IMR-90 (cell line): ENCODE results near the gene CSNK2A3. TPM values are rescaled to one million over a fixed set of nuclear protein-coding genes. Genes with fewer than 3 reads are reported as not detected.

ENCODE experiments used
- ATAC-seq: fragments of 200-7000 bp; cut with Tn5 transposase; 2 replicates; pipeline ENCODE4 v1.9.1; 2020; ENCODE audit warnings: low read depth, mild to moderate bottlenecking, moderate library complexity
- BruUV-seq: library from RNA; stranded (reverse); fragments of 400-500 nt; replicated peaks from 2 replicates; lab custom pipeline; 2021; lab: Mats Ljungman, UMichigan
- CTCF ChIA-PET: fragments of 300-600 bp; formaldehyde crosslinking; extraction: SDS; loops from one replicate; lab custom pipeline; 2021; ENCODE audit warnings: antibody characterized with exemption; lab: Yijun Ruan, JAX
- POLR2A ChIA-PET: fragments of 300-600 bp; sonication (Branson Sonifier 250); formaldehyde crosslinking; loops from one replicate; lab custom pipeline; 2022; ENCODE audit warnings: antibody characterized with exemption; ENCODE audit not compliant: unreplicated experiment; lab: Charles Lee
- DNase-seq: peaks from one replicate; pipeline ENCODE4 v3.0.0; 2013
- H2AFZ ChIP-seq: replicated peaks from 2 replicates; pipeline ENCODE3; 2013; ENCODE audit warnings: low read length, mild to moderate bottlenecking; ENCODE audit not compliant: poor library complexity
- H2AK5ac ChIP-seq: 2 replicates; pipeline ENCODE4 v1.6.1; 2013; ENCODE audit warnings: low read depth, low read length, inconsistent platforms
- H2AK9ac ChIP-seq: replicated peaks from 2 replicates; pipeline ENCODE3; 2013; ENCODE audit warnings: mild to moderate bottlenecking, low read depth, low read length, moderate library complexity; ENCODE audit not compliant: poor library complexity
- H2BK120ac ChIP-seq: 2 replicates; pipeline ENCODE4 v1.6.1; 2013; ENCODE audit warnings: low read depth, low read length, inconsistent platforms
- H2BK15ac ChIP-seq: 3 replicates; pipeline ENCODE4 v1.6.1; 2013; ENCODE audit warnings: low read depth, low read length, inconsistent platforms
- H2BK20ac ChIP-seq: 2 replicates; pipeline ENCODE4 v1.6.1; 2013; ENCODE audit warnings: low read depth, mild to moderate bottlenecking, inconsistent platforms, low read length, moderate library complexity
- H2BK5ac ChIP-seq: 2 replicates; pipeline ENCODE4 v1.6.1; 2013; ENCODE audit warnings: mild to moderate bottlenecking, low read depth, low read length, inconsistent platforms; ENCODE audit not compliant: poor library complexity, severe bottlenecking
- H3K14ac ChIP-seq: replicated peaks from 2 replicates; pipeline ENCODE4 v1.6.1; 2013; ENCODE audit warnings: low read depth, low read length, inconsistent platforms
- H3K18ac ChIP-seq: 2 replicates; pipeline ENCODE4 v1.6.1; 2013; ENCODE audit warnings: low read depth, low read length, control low read depth
- H3K23ac ChIP-seq: 2 replicates; pipeline ENCODE4 v1.6.1; 2013; ENCODE audit warnings: low read depth, low read length, inconsistent platforms
- H3K27ac ChIP-seq: 2 replicates; pipeline ENCODE4 v1.5.1; 2013; ENCODE audit warnings: mild to moderate bottlenecking, control low read depth, low read length; ENCODE audit not compliant: insufficient read depth
- H3K27me3 ChIP-seq: 2 replicates; pipeline ENCODE4 v1.6.1; 2013; ENCODE audit warnings: low read length; ENCODE audit not compliant: control insufficient read depth, insufficient read depth
- H3K36me3 ChIP-seq: 2 replicates; pipeline ENCODE4 v1.6.1; 2013; ENCODE audit warnings: low read length, mixed read lengths; ENCODE audit not compliant: control insufficient read depth, insufficient read depth
- H3K4ac ChIP-seq: 2 replicates; pipeline ENCODE4 v1.6.1; 2013; ENCODE audit warnings: low read depth, low read length, inconsistent platforms
- H3K4me1 ChIP-seq: 2 replicates; pipeline ENCODE4 v1.6.1; 2013; ENCODE audit warnings: low read length, mixed read lengths; ENCODE audit not compliant: control insufficient read depth, insufficient read depth
- H3K4me2 ChIP-seq: 2 replicates; pipeline ENCODE4 v1.6.1; 2013; ENCODE audit warnings: low read depth, mild to moderate bottlenecking, control low read depth, low read length, moderate library complexity
- H3K4me3 ChIP-seq: 2 replicates; pipeline ENCODE4 v1.5.1; 2013; ENCODE audit warnings: low read depth, mild to moderate bottlenecking, control low read depth, low read length, moderate library complexity; ENCODE audit not compliant: insufficient read depth
- H3K56ac ChIP-seq: 2 replicates; pipeline ENCODE4 v1.6.1; 2013; ENCODE audit warnings: low read length, inconsistent platforms; ENCODE audit not compliant: insufficient read depth; ENCODE audit errors: extremely low read depth
- H3K79me1 ChIP-seq, 2 experiments: 2 replicates each; pipeline ENCODE4 v1.6.1; 2013; ENCODE audit warnings: low read length in 2 of 2, inconsistent platforms in 1 of 2, low read depth in 1 of 2
- H3K9ac ChIP-seq: 2 replicates; pipeline ENCODE4 v1.6.1; 2013; ENCODE audit warnings: low read depth, low read length, control low read depth
- H3K9me1 ChIP-seq: 2 replicates; pipeline ENCODE4 v1.6.1; 2013; ENCODE audit warnings: low read length, inconsistent platforms; ENCODE audit not compliant: insufficient read depth
- H3K9me3 ChIP-seq: 2 replicates; pipeline ENCODE4 v1.6.1; 2013; ENCODE audit warnings: low read length; ENCODE audit not compliant: control insufficient read depth, insufficient read depth
- H4K20me1 ChIP-seq: 2 replicates; pipeline ENCODE4 v1.6.1; 2013; ENCODE audit warnings: low read length, inconsistent platforms; ENCODE audit not compliant: insufficient read depth
- H4K5ac ChIP-seq: 2 replicates; pipeline ENCODE4 v1.6.1; 2013; ENCODE audit warnings: mild to moderate bottlenecking, low read depth, low read length, control low read depth
- H4K8ac ChIP-seq, 2 experiments: 2 replicates each; pipeline ENCODE4 v1.6.1; 2013; ENCODE audit warnings: low read depth in 2 of 2, low read length in 2 of 2, control low read depth in 1 of 2, inconsistent platforms in 1 of 2
- H4K91ac ChIP-seq: 2 replicates; pipeline ENCODE4 v1.6.1; 2013; ENCODE audit warnings: low read depth, low read length, inconsistent platforms; ENCODE audit not compliant: insufficient read depth
- BHLHE40 ChIP-seq: fragments of 150-350 bp; IDR thresholded peaks from 2 replicates; pipeline ENCODE4 v1.6.1; 2016; ENCODE audit warnings: mild to moderate bottlenecking, low read depth, low read length
- CEBPB ChIP-seq: IDR thresholded peaks from 2 replicates; pipeline ENCODE4 v1.6.1; 2012; ENCODE audit warnings: low read depth, low read length, improper control_type of control experiment
- FOS ChIP-seq: fragments of 150-350 bp; IDR thresholded peaks from 2 replicates; pipeline ENCODE4 v1.6.1; 2016; ENCODE audit warnings: low read depth, low read length
- MXI1 ChIP-seq: IDR thresholded peaks from 2 replicates; pipeline ENCODE4 v1.6.1; 2012; ENCODE audit warnings: low read depth, mild to moderate bottlenecking, low read length, moderate library complexity, borderline replicate concordance
- POLR2A ChIP-seq: IDR thresholded peaks from 2 replicates; pipeline ENCODE4 v1.6.1; 2012; ENCODE audit warnings: mild to moderate bottlenecking, low read depth, low read length
- RAD21 ChIP-seq: IDR thresholded peaks from 2 replicates; pipeline ENCODE4 v1.6.1; 2012; ENCODE audit warnings: low read length, improper control_type of control experiment
- RFX5 ChIP-seq: IDR thresholded peaks from 2 replicates; pipeline ENCODE4 v1.8.0; 2012; ENCODE audit warnings: low read depth, mild to moderate bottlenecking, low read length, moderate library complexity
- SMC3 ChIP-seq: fragments of 150-350 bp; IDR thresholded peaks from 2 replicates; pipeline ENCODE4 v1.6.1; 2016; ENCODE audit warnings: low read depth, mild to moderate bottlenecking, antibody characterized with exemption, low read length, moderate library complexity
- WGBS, 2 experiments: methylation state at CpG; one replicate each; pipeline versions ENCODE4 v1.1.5 to v1.1.7; 2013; ENCODE audit warnings: missing lambda C conversion rate in 2 of 2; ENCODE audit not compliant: insufficient read length in 1 of 2; ENCODE audit errors: extremely low coverage in 2 of 2; 5-methylcytosine and 5-hydroxymethylcytosine counted together
- dilution Hi-C: fragments of 300-500 bp; cut with HindIII; formaldehyde crosslinking; loops from one replicate; pipeline ENCODE4 v1.14.3; 2018; ENCODE audit warnings: low sequenced_read_pairs; ENCODE audit not compliant: unreplicated experiment
- in situ Hi-C: fragments of 300-500 bp; cut with MboI; formaldehyde crosslinking; loops from 3 replicates; pipeline ENCODE4 v1.14.3; 2019; ENCODE audit warnings: low sequenced_read_pairs, inconsistent platforms, mixed read lengths
- intact Hi-C: fragments of 100-400 bp; cut with micrococcal nuclease; formaldehyde crosslinking; loops from 2 replicates; pipeline ENCODE4 v1.10.0; 2022
- polyA plus RNA-seq, 3 experiments: library from polyadenylated mRNA; depleted of rRNA; stranded (reverse); fragments of >200 nt; gene quantifications; 2 replicates each; pipeline ENCODE4 v1.2.3, GENCODE V29; 2012; ENCODE audit warnings: low replicate concordance in 1 of 3
- total RNA-seq: library from RNA; depleted of rRNA; stranded (reverse); fragments of >200 nt; gene quantifications from 2 replicates; pipeline ENCODE4 v1.2.3, GENCODE V29; 2012
- TF ChIP-seq, protein P1 (sequence below): fragments of 150-350 bp; IDR thresholded peaks from 2 replicates; pipeline ENCODE4 v1.6.1; 2016; ENCODE audit warnings: low read depth, mild to moderate bottlenecking, low read length, moderate library complexity, borderline replicate concordance
- TF ChIP-seq, protein P2 (sequence below): fragments of 150-350 bp; IDR thresholded peaks from 2 replicates; pipeline ENCODE4 v1.6.1; 2017; ENCODE audit warnings: mild to moderate bottlenecking, antibody characterized with exemption, low read length, low read depth
- TF ChIP-seq, protein P3 (sequence below): conservative IDR thresholded peaks from 2 replicates; pipeline ENCODE4 v1.5.1; 2012; ENCODE audit warnings: mild to moderate bottlenecking, low read depth, low read length, improper control_type of control experiment

CSNK2A3 gene
- total and polyA plus RNA-seq, 2 of the 4 experiments (the other 2 are of a cell fraction) = 1.2 to 3.2 TPM

DNA sequence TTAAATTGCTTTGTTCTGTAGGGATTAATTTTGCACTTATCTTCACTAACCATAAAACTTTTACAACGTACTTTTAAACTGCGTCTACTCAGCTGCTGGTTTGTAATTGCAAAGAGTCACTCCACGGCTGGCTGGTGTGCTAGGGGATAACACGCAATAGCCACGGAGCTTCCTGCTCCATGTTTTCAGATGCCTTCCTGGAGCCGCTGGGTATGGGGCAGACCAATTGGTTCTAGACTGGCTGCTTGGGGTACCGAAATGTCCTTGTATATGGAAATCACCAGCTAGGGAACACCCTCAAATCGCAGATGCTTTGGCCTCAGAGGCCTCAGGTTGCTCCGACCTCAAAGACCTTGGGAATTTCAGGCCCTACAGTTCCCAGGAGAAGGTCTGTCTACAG is 3.8 kb upstream of the CSNK2A3 start:
- H3K18ac ChIP-seq = no peak overlapping the region
- no peaks in the 10 kb centered on the region for H3K9me1 ChIP-seq
- no peak overlapping the region for H3K27ac ChIP-seq
- no TSS peak for BruUV-seq
- TF ChIP-seq BHLHE40 = no peak
- no peak for TF ChIP-seq CEBPB
- no peak for TF ChIP-seq SMC3
- no peak for TF ChIP-seq MXI1
- no peak for TF ChIP-seq RAD21
- TF ChIP-seq FOS = no peak
- TF ChIP-seq, protein P1, sequence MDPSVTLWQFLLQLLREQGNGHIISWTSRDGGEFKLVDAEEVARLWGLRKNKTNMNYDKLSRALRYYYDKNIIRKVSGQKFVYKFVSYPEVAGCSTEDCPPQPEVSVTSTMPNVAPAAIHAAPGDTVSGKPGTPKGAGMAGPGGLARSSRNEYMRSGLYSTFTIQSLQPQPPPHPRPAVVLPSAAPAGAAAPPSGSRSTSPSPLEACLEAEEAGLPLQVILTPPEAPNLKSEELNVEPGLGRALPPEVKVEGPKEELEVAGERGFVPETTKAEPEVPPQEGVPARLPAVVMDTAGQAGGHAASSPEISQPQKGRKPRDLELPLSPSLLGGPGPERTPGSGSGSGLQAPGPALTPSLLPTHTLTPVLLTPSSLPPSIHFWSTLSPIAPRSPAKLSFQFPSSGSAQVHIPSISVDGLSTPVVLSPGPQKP = no peak
- TF ChIP-seq, protein P2, sequence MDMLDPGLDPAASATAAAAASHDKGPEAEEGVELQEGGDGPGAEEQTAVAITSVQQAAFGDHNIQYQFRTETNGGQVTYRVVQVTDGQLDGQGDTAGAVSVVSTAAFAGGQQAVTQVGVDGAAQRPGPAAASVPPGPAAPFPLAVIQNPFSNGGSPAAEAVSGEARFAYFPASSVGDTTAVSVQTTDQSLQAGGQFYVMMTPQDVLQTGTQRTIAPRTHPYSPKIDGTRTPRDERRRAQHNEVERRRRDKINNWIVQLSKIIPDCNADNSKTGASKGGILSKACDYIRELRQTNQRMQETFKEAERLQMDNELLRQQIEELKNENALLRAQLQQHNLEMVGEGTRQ = no peak
- TF ChIP-seq, protein P3, sequence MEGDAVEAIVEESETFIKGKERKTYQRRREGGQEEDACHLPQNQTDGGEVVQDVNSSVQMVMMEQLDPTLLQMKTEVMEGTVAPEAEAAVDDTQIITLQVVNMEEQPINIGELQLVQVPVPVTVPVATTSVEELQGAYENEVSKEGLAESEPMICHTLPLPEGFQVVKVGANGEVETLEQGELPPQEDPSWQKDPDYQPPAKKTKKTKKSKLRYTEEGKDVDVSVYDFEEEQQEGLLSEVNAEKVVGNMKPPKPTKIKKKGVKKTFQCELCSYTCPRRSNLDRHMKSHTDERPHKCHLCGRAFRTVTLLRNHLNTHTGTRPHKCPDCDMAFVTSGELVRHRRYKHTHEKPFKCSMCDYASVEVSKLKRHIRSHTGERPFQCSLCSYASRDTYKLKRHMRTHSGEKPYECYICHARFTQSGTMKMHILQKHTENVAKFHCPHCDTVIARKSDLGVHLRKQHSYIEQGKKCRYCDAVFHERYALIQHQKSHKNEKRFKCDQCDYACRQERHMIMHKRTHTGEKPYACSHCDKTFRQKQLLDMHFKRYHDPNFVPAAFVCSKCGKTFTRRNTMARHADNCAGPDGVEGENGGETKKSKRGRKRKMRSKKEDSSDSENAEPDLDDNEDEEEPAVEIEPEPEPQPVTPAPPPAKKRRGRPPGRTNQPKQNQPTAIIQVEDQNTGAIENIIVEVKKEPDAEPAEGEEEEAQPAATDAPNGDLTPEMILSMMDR = no peak
- TF ChIP-seq POLR2A = no peak
- TF ChIP-seq RFX5 = no peak
- H3K56ac ChIP-seq = no peak overlapping the region; the same call in 1 of the 2 replicates
- no peak overlapping the region for H2BK120ac ChIP-seq
- H2BK20ac ChIP-seq = no peak overlapping the region
- no peaks in the 10 kb centered on the region for H3K36me3 ChIP-seq
- no peak overlapping the region for H4K5ac ChIP-seq
- DNase-seq = no peak
- H2BK15ac ChIP-seq = no peak overlapping the region
- no peak overlapping the region for H4K8ac ChIP-seq
- no peak overlapping the region for H2BK5ac ChIP-seq
- no peak overlapping the region for H3K4me2 ChIP-seq
- no peak overlapping the region for H2AK5ac ChIP-seq
- intact Hi-C loops (no loop called here), dilution Hi-C loops (no loop called here), in situ Hi-C loops (no loop called here)
- no peak overlapping the region for H3K14ac ChIP-seq
- H3K4me1 ChIP-seq = no peaks in the 10 kb centered on the region
- H2AK9ac ChIP-seq = no peak overlapping the region
- no peaks in the 10 kb centered on the region for H4K20me1 ChIP-seq
- no peaks in the 10 kb centered on the region for H3K9me3 ChIP-seq
- ChIA-PET POLR2A (no interaction called here), CTCF (no interaction called here)
- peaks cover 14% of the 10 kb centered on the region for H3K27me3 ChIP-seq
- H3K23ac ChIP-seq = no peak overlapping the region
- H3K79me1 ChIP-seq = no peaks in the 10 kb centered on the region
- H3K4ac ChIP-seq = no peak overlapping the region
- no peak overlapping the region for H3K4me3 ChIP-seq
- 94% methylated on average over 6 of the region's 9 CpGs; no CpG with 5 or more reads in 1 of the 2 experiments for WGBS, 2 experiments
- H2AFZ ChIP-seq = no peak overlapping the region
- no peak for ATAC-seq
- no peak overlapping the region for H4K91ac ChIP-seq
- H3K9ac ChIP-seq = no peak overlapping the region
